HG02938 (cell line): ENCODE results near the gene MCOLN3.
"Not testable (repeated sequence)": the region's sequence is repeated elsewhere in the genome, so short reads cannot be mapped to it uniquely, and the experiment has no call there.

Source experiments
- ATAC-seq: cut with Tn5 transposase; IDR thresholded peaks from one replicate; pipeline ENCODE4 v1.9.1; 2021; ENCODE audit warnings: mild to moderate bottlenecking, moderate library complexity; ENCODE audit not compliant: unreplicated experiment

The MCOLN3 gene

DNA sequence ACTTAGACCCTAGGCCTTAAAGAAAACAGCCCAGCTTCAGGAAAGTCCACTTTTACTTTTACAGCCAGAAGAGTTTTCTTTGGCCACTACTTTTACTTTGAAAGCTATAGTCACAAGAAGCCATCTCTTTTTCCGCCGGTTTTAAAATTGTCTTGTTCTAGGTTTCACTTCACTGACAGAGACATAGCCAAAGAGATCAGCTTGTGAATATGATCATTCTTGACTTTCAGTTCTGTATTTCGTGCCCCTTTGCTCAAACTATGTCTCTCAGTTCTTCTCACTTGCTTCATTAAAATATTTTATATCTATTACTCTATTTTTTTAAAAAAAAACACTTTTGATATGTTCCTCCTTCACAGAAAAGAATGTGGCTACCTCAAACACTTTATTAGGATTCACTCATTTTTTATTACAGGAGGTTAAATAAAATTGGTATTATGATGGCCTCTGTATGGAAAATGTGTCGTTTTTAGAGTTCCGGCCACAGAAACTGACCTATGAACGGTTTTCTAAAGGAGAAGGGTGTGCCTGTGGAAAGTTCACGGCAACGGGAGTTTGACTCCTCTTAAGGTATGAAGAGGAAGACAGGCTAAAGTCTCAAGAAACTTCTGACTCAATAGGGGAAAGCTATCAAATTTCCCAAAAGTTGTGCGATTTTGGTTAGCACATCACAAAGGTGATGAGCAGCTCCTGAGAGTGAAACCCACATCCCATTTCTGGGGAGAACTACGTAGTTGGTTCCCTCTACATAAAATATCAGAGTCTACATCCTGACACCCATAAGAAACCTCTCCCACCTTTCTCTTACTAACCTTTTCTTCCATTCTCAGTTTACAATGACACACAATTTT, 52.6 kb downstream of the MCOLN3 start:
- peak; percentile 55 for ATAC-seq

DNA sequence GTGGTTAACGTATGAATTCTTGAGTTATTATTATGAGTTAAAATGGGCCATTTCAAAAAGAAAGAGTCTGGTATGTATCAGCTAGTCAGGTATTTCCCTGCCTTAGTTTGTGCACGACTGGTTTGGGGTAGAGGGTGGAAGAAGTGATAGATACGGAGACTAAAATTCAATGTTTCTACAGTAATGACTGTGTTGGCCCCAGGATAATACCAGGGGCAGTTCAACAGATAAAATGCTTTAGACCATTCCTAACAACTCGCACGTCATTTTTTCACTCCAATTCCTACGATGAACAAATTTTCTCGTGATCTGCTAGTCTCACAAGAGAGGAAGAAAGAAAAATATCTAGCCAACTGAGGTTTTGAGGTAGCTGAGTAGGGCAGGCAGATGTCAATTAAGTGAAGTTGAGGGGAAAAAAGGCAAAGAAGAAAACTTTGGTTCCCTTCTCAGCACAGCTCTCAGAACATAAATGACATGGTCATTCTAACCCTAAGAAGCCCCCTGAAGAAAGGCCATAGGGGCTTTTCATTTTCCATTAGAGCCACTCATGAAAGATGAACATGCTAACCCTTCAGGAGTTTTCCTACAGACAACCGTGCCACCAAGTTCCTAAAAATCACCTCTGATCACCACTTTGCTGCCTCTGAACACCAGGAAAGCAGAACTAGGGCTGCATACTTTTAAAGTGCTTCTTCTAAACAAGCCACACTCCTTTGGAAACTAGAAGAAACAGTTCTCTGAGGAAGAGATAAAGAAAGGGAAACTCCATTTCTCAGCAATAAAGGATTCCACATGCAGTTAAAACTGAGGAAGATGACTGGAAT, 57.0 kb downstream of the MCOLN3 start:
- ATAC-seq: peak; percentile 31

DNA sequence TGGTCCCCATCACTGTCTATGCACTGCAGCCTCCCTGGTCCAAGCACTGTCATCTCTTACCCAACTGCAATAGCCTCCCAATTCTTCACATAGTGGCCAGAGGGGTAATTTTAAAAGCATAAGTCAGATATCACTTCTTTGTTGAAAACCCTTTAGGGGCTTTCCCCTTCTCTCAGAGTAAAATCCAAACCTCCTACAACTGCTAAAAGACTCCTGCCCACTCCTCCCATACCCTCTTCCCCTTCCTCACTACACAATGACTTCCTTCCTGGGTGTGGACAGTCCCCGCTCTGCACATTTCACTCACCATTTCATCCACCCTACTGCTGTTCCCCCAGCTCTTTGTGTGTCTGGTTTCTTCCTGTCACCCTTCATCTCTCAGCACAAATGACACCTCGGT, 59.7 kb downstream of the MCOLN3 start:
- peak; percentile 55 for ATAC-seq

DNA sequence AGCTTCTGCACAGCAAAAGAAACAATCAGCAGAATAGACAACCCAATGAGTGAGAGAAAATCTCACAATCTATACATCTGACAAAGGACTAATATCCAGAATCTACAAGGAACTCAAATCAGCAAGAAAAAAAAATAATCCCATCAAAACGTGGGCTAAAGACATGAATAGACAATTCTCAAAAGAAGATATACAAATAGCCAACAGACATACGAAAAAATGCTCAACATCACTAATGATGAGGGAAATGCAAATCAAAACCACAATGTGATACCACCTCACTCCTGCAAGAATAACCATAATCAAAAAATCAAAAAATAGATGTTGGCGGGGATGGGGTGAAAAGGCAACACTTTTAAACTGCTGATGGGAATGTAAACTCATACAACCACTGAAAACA, 61.7 kb downstream of the MCOLN3 start:
- ATAC-seq: not testable (repeated sequence)

DNA sequence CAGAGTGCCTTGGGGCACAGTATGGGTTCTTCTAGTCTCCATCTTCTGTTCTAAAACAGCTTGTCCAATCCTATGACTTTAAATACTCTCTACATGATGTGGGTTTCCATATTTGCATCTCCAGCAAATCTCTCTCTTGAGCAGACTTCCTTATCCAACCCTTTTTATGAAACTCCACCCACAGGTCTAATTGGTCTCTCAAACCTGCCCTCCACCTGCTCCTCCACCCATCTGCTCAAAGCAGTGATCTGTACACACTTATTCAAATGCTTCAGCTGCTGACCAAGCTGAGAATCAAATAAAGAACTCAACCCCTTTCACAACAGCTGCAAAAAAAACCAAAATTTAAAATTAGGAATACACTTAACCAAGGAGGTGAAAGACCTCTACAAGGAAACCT, 62.9 kb downstream of the MCOLN3 start:
- ATAC-seq: peak; percentile 43

DNA sequence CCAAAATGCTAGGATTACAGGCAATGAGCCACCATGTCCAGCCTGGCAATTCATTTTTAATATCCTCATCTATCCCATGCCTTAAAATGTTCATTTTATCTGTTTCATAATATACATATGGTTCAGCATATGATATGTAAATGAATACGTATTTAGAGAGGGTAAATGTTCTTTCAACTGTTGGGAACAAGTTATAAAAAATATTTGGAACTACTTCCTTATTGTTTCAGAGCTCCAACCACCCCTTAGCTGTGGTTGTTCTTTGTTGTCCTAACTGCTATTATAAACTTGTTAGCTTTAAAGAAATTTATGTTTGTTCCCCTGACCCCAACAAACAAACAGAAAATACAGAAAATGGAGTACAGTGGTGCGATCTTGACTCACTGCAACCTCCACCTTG, 65.9 kb downstream of the MCOLN3 start:
- no peak for ATAC-seq

DNA sequence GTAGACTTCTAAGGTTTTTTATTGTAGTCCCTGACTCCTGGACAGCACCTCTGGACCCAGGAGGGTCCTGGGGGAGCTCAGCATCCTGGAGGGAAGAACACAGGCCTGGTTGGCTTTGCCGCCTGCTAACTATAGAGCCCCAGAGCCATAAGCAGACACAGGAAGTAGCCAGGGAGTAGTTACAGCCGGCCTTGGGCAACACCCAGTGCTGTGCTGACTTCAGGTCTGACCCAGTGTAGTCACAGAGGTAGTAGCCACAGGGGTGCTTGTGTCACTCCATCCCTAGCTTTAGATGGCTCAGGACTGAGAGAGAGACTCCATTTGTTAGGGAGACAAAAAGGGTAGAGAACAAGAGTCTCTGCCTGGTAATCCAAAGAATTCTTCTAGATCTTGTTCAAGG, 73.3 kb downstream of the MCOLN3 start:
- no peak for ATAC-seq

DNA sequence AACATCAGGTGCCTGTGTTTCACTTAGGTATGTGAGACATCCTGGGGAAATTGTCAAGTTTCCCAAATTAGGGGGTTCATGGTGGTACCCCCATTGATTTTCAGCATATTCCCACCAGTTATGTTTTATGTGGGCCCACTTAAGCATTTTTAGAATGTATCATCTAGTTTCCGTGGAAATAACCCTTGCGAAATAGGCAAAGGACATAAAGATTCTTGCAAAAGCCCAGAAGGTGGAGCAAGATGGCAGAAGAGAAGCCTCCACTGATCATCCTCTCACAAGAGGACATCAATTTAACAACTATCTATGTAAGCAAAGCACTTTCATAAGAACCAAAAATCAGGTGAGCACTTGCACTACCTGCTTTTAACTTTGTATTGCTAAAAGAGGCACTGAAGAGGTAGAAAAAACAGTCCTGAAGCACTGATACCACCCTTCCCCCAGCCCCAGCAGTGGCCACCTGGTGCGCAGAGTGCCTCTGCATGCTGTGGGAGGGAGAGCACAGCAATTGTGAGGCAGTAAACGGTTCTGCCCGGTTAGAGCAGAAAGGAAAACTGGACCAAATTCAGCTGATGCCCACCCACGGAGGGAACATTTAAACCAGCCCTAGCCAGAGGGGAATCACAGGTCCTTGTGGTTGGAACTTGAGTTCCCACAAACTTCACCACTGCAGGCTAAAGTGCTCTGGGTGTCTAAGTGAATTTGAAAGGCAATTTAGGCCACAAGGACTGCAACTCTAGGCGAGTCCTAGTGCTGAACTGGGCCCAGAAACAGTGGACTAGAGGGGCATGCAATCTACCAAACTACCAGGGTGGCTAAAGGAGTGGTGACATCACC, 74.6 kb downstream of the MCOLN3 start:
- ATAC-seq: peak; percentile 31

DNA sequence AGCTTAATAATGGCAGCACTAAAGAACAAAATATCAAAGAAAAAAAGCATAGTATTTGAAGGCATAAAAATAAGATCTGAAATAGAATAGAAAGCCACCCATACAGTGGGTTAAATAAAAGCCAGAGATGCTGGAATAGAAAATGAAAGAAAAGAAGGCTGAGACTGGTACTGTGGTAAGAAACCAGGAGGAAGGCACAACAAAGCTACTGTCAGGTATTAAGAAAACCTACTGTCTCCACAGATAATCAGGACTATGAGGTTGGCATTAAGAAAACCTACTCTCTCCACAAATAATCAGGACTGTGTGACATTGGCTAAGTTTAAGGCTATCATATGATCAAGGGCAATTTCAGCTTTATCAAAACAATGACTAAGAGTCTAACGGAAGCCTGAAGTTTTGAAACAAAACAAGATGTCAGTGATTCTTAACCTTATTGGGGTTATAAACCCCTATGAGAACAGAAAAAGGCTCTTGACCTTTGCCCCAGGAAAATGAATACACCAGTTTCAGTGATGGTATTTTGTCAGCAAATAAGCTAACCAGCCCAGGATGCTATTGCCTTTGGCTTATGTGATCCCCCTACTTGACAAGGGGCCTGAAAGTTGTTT, 75.8 kb downstream of the MCOLN3 start:
- ATAC-seq: peak; percentile 40

DNA sequence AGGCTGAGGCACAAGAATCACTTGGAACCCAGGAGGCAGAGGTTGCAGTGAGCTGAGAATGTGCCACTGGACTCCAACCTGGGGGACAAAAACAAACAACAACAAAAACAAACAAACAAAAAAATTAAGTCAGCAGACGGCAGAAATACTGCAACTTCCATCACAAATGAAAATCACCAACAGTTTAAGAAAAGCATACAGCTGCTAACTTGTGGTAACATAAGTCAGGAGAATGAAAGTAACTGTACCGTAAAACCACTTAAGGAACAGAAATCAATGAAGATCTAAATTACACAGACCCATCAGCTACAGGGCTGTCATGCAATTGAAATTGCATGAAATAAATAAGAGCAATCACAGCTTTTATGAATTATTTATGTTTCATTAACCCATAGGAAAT, 76.3 kb downstream of the MCOLN3 start:
- ATAC-seq: peak; percentile 33

DNA sequence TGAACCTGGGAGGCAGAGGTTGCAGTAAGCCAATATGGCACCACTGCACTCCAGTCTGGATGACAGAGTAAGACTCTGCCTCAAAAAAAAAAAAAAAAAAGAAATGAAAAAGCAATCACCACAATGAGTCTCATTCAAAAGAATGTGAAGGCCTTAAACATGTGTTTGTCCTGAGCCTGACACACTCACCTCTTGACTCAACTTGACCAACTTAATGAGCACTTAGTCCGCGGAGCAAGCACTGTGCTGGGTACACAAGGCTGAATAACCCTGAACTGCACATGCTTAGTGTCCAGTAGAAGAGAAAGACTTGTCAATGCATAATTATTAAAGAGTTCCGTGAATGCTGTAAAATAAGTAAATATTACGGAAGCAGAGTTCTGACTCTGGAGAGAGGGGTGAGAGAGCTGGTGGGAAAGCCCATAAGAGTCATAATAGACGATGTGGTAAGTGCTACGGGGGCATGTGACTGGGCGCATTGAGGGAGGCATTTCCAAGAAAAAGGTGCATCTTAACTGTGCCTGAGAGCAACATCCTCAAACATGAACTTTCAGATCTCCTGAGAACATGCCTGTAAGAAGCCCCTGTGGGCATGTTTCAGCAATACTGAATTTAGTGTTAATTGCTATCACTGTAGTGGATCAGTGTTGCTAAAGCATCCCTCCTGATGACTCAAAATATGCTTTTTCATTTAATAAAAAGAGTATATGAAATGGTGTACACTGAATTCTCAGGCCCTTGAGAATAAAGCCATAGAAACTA, 78.6 kb downstream of the MCOLN3 start:
- ATAC-seq: peak; percentile 41

DNA sequence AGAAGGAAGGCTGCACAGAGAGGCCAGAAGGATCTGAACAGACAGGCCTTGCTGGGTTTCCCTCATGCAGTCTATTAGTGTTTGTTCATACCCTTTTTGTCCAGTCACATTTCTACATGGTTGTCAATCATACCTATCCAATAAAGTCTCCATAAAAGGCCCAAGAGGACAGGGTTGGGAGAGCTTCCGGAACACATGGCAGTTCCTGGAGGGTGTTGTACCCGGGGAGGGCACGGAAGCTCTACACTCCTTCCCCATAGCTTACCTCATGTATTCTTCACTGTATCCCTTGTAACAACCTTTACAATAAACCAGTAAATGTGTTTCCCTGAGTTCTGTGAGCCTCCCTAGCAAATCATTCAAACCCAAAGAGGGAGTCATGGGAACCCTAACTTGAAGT, 79.4 kb downstream of the MCOLN3 start:
- no peak for ATAC-seq

DNA sequence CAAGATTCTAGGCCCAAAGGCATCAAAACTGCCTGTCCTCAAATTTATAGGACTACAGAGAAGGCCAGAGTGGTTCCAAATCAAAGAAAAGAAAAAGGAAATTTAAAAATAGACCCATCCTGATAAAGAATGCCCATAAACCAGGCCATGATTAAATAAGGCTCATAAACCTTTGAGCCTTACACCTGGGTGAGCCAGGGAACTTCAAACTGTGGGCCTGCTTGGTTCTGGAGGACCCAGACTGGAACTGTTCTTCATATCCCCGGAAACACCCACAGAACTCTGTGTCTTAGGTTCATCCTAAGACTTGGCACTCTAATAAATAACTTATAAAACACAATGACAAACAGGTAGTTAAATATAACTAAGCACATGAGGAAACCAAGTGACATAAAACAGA, 80.2 kb downstream of the MCOLN3 start:
- no peak for ATAC-seq
